Esophagus muscularis mucosa (tissue), 3 donors: ENCODE results near the gene WNT11.

ENCODE experiments used
- CTCF ChIP-seq, 3 experiments: fragments of 200-600 bp in 2 of 3; fragments of 450-650 bp in 1 of 3; sonication (generic) in 2 of 3; IDR thresholded peaks; one replicate each; pipeline ENCODE4 v1.5.1; 2017 to 2019; ENCODE audit warnings: antibody characterized with exemption in 3 of 3, mild to moderate bottlenecking in 2 of 3, moderate library complexity in 1 of 3
- POLR2A ChIP-seq: fragments of 450-650 bp; IDR thresholded peaks from one replicate; pipeline ENCODE4 v1.6.1; 2017; ENCODE audit warnings: antibody characterized with exemption, moderate library complexity, mild to moderate bottlenecking, low read depth

GRCh38 chr11:76150141-76150540, 56.2 kb downstream of the WNT11 start:
- TF ChIP-seq CTCF (IDR thresholded peaks at IDR 0.05) (no peak), POLR2A (no peak)
